ENCODE measurements around the gene AUH.

Gene AUH

DNA sequence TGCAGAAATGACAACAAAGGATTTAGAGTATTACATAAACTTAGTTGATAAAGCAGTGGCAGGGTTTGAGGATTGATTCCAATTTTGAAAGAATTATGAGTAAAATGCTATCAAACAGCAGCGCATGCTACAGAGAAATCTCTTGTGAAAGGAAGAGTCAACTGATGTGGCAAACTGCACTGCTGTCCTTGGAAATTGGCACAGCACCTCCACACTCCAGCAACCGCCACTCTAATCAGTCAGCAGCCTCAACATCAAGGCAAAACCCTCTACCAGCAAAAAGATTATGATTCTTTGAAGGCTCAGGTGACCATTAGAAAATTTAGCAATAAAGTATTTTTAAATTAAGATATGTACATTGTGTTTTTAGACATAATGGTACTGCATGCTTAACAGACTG, 66.4 kb downstream of the AUH start:
- no peak for DNase-seq (ENCODE audit: low spot score)

DNA sequence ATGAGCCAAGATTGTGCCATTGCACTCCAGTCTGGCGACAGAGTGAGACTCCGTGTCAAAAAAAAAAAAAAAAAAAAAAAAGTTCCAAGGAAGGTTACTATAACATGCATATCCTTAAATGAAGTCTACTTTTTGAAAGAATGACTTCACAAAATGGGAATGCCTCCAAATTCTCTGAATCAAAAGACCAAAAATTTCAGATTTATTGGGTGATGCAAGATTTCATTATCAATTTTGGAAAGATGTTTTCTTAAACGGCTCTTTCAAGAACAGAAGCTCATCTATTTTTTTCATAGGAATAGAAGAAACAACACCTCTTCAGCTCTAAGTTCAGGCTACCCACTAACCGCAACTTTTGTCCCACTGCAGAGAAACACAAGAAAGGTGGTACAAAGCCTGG, 69.9 kb downstream of the AUH start:
- no peak for DNase-seq (ENCODE audit: low spot score)

DNA sequence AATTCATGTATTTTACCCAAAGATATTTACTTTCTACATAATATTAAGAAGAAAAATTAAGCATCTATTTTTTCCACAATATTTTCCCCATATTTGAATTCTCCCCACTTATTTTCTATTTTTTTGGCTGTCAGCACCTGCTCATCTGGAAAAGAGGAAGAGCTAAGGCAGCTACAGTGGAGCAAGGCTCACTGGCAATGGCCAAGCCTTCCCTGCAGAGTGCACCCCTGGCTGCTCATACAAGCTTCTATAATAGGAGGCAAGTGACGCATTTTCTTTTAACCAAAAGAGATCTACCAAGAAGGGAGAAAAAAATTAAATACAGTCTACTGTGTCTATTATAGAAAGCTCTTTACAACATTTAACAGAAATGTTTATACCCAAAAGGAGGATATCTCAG, 72.5 kb downstream of the AUH start:
- no peak for DNase-seq (ENCODE audit: low spot score)

DNA sequence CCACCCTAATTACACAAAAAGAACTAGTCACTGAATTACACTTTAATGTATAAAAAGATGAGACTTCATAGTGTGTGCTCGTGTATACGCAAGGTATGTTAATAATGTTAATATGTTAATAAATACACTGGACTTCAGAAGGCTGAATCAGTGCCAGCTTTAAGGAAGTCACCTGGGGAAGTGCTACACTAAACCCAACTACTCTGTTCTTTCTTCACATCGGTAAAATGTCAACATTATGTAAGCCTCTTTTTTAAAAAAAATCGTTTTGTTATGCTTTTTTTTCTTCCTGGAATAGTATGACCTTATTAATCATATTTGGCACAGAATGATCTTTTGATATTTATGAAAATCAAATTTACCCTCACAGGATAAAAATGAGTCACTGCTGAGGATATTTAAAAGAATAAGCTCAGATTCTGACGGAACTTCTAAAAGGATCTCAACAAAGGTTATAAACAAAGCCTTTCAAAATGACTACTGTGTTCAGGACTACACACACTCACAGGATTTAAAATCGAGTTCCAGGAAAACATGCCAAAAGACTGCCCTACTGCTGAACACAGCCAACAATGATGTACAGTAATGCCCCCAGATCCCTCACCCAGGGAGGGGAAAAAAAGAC, 75.9 kb downstream of the AUH start:
- DNase-seq (ENCODE audit: low spot score), result no peak

DNA sequence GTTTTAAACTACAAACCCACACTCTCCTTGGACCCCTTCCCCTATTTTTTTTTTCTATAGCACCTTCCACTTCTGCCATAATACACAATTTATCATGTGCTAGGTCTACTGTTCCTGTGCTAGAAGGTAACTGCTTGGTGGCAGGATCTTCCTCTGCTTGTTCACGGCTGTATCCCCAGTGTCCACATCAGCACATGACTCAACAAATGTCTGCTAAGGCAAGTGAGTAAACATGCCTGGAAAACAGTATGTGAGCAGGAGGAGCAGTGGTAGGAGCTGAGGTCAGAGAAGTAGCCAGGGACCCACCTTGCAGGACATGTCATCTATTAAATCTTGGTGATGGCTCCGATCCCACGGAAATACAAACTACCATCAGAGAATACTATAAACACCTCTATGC, 79.4 kb downstream of the AUH start:
- DNase-seq (ENCODE audit: low spot score), result no peak

DNA sequence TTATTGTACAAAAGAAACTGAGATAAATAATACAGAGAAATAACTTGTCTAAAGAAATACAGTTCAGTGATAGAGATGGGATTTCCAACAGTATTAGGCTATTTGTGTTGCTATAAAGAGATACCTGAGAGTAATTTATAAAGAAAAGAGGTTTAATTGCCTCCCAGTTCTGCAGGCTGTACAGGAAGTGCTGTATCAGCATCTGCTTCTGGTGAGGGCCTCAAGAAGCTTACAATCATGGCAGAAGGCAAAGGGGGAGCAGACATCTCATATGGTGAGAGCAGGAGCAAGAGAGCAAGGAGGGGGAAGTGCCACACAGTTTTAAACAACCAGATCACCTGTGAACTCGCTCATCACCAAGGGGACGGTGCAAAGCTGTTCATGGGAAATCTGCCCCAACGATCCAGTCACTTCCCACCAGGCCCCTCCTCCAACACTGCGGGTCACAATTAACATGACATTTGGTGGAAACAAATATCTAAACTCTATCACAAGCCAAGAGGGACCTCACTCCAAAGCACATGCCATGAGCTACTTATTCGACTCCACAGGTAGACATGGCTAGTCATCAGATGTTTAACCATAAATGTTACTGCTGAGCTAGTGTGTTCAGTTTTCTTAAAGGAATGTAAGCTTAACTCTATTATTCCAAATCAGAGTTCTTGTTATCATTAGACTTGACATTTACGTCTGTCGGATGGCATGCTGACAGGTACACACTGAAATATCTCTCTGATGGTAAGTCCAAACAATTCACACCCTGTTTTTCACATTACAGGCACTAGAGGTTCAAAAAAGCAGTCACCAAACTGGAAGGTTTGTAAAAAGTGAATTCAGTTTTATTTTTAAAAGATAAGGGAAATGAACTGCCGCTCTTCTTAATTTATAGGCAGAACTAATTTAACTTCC, 82.2 kb downstream of the AUH start:
- DNase-seq (ENCODE audit: low spot score), result no peak

DNA sequence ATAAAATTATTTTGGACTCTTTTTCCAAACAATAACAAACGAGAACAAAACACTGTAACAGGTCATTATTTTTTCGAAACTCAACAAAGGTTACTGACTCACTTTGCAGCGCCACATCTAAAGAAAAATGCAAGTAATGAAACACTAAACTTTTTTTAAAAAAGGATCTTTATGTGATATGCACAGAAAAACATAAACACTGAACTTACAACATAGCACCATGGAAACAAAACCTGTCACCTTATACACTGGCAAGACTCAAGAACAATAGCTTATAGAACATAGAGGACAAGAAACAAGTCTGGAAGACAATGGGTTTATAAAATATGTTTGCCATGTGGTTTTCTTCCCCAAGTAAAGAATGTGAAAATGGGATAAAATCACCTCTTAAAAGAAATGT, 85.2 kb downstream of the AUH start:
- DNase-seq (ENCODE audit: low spot score), result no peak

DNA sequence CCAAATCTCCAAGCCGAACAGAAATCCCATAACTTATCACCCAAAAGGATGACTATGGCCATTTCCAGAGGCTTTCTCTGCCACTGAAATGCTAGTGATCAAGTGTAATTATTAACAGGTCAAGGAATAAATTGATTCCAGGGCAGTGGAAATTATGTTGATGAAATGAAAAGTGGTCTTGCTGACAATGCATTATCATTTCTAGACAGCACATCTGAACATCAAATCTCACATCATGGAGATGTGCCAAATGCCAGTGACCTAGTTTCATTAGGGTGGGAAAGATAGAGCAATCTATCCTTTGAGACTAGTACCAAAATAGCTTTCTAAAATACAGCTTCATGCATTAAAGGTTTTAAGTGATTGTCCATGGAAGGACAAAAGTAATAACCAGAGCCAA, 86.1 kb downstream of the AUH start:
- DNase-seq (ENCODE audit: low spot score), result no peak

DNA sequence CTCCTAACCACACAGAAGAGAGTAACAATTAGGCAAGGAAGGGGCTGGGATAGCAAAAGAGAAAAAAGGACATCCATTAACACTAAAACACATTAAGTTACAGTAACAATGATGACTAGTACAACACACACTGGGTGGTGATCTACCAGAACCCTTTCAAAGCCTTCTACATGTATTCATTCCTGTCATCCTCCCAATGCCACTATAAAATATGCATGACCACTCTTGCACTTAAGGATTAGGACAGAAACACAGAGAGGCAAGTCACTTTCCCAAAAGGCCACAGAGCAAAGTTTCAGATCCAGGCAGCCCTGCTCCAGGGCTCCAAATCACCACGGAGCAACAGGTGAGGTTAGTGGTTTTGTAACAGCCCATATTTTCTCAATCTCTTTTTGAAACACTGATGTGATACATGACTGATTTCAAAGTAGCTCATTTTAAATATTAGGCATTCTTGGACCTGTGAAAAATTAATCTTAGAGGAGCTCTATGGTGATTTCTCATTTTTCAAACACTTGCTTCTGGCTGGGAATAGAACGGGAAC, 86.7 kb downstream of the AUH start:
- DNase-seq (ENCODE audit: low spot score), result no peak

DNA sequence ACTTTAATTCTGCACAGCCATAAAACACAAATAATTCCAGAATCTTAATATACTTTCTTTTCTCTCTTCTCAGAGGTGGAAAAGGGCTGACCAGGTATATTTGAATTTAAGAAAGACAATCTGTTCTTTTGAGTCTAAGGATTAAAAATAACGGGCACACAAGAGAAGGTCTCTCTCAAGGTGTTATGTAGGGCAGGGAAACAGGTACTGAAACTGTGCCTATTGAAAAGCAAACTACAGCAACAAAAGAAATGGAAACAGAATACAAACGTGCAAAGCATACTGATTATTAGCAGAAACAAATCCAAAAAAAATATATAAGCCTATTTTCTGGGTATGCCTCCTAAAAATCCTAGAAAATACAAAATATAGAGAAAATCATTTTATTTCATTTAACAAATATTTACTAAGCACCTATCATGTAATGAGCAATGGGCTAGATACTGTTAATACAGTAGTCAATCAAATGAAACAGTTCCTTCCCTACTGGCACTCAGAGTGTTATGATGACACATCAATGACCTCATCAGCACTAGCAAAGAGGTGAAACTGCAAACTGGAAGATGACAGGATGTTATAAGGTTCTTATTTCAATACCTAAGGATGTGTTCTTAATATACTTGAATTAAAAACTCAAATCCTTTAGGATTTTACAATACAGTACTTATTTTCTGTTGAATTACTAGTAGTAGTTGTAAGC, 87.7 kb downstream of the AUH start:
- DNase-seq (ENCODE audit: low spot score), result no peak

DNA sequence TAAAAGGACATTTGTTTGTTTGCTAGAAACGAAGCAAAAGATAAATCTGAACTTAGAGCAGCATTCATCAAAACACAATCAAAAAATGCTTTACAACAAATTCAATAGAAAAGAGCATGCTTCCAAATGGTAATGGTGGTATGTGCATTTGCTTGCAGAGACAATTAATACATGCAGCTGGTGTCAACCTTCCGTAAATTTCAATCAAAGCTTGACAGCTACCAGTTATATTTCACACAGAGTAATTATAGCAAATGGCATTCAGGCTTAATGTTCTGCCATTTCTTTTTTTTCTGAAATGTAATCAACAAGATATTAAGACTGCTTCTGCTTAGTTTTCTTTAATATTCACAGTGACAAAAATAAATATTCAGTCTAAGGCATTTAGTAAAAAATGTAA, 90.6 kb downstream of the AUH start:
- no peak for DNase-seq (ENCODE audit: low spot score)

DNA sequence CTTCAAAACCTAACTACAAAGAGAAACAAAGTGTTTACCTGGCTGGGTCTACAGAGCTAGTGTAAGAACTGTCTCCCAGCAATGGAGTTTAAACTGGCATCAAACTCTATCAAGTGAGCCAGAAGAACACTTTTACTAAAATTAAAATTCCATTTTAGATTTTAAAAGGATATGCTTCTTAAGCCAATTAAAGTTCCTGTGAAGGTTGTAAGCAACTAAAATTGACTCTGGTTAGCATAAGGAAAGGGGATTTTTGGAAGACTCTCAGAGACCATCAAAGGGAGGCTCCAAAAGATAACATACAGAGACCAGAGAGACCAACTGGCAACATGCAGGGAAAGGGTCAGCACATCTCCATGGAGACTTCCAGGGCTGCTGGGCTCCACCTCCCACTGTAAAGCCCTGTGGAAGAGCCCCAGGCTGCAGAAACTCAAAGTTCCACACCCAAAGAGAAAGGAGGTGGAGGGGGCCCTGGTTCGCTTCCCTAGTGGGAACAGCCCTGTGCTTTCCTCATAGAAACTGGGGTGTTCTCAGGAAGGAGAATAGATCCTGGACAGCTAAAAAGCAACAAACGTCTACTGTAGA, 91.7 kb downstream of the AUH start:
- no peak for DNase-seq (ENCODE audit: low spot score)

DNA sequence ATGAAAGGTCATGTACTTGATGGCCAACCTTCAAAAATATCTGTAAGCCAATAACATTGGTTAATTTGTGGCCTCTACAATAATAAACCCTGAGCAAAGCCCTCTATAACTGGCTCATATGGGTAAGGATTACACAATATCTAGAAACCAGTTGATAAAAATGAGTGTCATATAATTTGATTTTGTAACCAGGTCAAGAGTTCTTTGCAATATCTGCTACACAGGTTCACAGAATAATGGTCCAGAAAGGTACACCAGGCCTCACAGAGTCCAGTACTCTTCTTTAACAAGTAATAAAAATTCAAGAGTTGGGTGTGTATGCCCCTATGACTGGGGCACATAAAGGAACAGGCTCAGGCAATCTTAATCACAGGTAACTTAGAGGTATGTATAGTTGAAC, 95.3 kb downstream of the AUH start:
- DNase-seq (ENCODE audit: low spot score), result no peak

DNA sequence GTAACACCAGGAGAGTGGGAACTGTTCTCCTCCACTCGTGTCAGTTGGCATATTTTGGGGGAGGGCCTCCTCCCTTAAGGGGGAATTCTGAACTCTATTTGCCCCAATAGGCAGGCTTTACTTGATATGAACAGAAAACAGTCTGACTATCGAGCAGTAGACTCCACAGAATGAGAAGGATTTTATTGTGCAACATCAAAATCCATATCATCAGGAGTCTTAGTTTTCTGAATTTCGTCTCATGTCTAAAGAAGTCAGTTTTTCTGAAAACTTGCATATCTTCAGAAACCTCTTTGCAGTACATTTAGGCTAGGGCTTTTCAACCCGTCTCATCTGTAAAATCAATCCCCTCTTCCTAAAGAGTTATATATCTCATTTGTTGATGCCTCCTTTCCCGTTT, 96.2 kb downstream of the AUH start:
- no peak for DNase-seq (ENCODE audit: low spot score)

DNA sequence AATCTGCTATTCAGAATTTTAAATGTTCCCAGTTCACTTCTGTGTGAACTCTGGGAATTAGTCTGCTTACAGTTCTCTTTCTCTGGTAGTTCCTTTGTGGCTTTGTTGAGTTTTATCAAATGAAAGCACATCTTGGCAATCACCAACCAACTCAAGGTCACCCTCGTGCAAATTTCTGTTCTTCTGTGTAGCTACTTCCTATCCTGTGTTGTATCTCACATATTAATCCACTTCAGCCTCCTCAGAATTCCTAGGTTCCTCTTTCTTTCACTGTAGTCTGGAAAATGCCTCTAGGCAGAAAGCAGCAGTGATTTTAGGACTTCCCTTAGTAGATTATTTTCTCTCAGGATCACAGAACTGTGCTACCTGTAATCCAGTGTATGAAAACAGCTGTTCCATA, 100.3 kb downstream of the AUH start:
- no peak for DNase-seq (ENCODE audit: low spot score)

DNA sequence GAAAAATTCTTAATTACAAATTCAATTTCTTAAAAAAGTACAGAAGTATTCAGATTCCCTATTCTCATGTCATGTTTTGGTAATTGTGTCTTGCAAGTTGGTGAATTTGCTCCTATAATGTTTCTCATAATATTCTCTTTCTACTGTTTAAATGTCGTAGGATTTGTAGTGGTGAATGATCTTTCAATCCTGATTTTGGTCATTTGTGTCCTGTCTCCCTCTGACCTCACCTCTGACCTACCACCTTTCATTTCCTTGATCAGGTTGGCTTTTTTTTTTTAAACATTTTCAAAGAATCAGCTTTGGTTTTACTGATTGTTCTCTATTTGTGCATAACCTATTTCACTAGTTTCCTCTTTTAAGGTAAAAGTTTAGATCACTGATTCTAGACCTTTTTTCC, 102.6 kb downstream of the AUH start:
- DNase-seq (ENCODE audit: low spot score), result no peak

DNA sequence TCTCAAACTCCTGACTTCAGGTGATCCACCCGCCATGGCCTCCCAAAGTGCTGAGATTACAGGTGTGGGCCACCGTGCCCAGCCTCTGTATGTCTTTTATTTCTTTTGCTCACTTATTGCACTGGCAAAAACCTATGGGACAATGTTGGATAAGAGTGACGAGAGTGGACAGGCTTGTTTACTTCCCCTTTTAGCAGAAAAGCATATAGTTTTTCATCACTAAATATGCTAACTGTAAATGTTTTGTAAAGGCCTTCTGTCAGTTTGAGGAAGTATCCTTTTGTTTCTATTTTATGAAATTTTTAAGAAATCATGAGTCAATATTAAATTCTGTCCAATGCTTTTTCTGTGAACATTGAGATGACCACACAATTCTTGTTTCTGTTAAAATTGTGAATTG, 103.3 kb downstream of the AUH start:
- no peak for DNase-seq (ENCODE audit: low spot score)

DNA sequence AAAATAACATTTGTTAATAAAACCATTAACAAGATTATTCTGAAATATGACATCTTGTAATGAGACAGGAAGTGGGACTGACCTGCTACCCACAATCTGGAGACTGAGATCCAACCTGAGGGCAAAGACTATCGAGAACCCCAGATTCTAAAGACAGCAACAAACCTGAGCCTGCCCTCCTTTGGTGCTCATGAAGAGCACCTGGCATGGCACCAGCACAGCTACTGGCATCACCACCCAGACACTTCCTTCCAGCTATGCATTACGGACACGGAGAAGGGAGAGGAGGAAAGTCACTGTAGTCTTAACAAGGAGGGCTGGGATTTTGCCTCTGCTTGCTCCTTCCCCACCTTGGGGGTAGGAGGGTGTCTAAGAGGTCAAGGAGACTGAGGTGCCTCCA, 105.5 kb downstream of the AUH start:
- DNase-seq (ENCODE audit: low spot score), result no peak

DNA sequence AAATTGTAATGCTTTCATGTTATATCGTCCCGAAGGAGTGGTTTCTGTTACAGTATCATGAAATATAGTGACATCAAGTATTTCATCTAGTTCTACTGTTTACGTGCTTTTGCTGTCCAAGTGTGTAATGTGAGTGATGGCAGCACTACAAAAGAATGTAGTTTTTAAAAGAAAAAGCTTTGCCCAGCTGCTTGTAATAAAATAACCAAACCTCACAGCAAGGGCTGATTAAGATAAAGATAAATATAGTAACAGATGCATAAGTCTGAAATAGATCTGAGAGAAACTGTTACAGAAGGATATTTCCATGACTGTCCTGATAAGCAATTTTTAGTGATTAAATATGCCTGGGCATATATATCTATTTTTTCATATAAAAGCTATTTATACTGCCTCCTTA, 106.4 kb downstream of the AUH start:
- DNase-seq (ENCODE audit: low spot score), result no peak

DNA sequence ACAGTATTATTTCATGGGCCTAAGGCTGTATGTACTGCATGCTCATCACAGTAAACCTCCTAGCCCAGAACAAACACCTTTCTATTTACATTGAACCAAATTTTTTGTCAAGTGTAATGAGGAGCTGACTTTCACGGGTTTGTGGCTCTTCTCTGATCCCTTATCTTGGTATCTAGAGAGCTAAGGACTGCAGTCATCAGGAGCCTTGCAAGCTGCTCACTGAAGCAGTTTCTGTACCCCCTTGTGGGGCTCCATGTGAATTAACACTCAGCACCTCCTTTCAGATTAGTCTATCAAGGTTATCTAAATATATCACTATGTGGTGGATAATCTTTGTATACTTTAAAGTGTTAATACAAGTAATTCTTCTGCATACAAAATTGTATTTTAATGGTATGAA, 108.2 kb downstream of the AUH start:
- no peak for DNase-seq (ENCODE audit: low spot score)

DNA sequence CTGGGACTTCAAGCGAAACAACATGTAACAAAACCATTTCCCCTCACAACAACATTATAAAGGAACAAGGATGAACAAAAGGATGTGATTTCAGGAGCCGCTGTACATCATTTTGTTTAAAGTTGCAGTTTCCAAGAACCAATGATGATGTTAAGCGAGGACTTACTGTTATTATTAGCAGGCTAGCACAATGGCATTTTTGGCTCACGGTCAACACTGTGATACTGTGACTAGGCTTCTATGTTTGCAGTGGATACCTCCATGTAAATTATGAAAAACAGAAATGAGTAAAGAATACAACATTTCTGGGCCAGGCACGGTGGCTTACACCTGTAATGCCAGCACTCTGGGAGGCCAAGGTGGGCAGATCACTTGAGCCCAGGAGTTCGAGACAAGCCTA, 113.0 kb downstream of the AUH start:
- no peak for DNase-seq (ENCODE audit: low spot score)

DNA sequence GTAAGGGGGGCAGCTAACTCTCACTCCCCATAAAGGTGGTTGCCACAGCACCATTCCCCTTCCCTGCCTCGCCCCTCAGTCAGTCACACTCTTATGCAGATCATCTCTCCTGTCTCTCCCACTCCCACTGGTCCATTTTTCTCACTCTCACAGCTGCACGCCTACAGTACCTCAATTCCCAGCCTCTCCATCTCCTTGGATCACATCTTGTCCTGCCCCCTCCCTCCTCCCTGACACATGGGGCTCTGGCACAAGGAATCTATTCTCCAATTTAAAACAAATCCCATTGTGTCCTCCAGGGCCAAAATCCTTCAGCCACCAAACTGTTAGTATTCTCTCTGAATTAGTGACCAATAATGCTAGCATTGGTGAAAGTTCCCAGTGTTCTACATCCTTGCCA, 114.4 kb downstream of the AUH start:
- DNase-seq (ENCODE audit: low spot score), result no peak

DNA sequence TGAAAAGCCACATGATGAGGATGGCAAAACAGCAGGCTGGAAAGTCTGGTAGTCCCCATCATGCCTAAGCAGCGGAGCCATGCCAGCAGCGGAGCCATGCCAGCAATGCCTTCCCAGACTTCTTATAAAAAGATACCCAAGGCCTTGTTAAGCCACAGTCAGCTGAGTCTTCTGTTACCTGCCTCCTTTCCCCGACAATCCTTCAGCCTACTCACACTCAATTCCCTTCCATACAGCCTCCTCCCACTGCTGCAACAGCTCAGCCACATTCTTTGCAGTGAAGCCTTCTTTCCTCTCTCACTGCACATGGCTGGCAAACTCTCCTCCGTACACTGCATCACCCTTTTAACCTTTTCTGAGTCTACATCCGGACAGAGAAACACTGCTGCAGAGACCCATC, 114.9 kb downstream of the AUH start:
- no peak for DNase-seq (ENCODE audit: low spot score)
